SIG-M5 treated with dmso at 0.1 percent for 504 hours (cell line): Measurements from ENCODE around the gene C3orf22.
"Not testable (repeated sequence)": the region's sequence is repeated elsewhere in the genome, so short reads cannot be mapped to it uniquely, and the experiment has no call there.

ENCODE experiments used
- DNase-seq: peaks from one replicate; lab custom pipeline; 2025; ENCODE audit not compliant: unreplicated experiment; lab: John Stamatoyannopoulos, UW

The C3orf22 gene, protein sequence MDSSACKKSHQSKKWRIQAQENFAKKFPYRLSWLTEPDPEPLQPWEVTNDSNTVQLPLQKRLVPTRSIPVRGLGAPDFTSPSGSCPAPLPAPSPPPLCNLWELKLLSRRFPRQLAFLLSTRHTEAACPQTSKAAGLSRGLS

DNA sequence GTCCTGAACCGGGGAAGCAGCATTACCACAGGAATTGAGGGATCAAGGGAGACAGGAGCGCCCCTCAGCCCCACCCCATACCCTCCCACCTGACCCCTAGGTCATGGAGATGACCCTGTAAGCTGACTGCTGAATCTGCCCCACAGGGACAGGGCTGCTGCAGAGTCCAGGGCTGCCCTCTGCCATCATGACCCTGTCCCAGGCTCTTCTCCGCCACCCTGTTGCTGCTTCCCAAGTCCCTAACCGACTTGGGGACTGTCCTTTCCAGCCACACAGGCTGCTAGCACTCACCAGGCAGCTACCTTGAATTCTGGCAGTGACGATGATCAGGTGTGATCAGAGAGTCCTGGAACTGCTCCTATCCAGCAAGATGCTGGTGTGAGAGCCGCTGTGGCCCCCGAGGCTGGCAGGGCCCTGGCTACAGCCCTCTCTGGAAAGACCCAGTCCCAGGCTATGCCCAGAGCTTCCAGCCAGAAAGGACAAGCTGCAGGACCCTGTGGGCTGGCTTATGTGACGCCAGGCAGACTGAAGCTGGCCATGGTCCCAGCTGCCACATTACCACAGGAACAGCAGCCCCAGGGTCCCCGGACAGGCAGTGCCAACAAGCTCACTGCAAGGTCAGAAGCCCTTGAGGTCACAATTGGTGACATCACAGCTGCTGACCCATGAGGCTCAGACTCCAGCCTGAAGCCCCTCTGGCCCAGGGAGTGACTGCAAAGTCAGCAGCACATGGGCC lies at the start of gene C3orf22:
TSS of gene C3orf22 (minus strand) at position 597 of the 736 bp plus-strand sequence. CDS start 5,542 bp downstream, outside the sequence.
- no peak for DNase-seq

DNA sequence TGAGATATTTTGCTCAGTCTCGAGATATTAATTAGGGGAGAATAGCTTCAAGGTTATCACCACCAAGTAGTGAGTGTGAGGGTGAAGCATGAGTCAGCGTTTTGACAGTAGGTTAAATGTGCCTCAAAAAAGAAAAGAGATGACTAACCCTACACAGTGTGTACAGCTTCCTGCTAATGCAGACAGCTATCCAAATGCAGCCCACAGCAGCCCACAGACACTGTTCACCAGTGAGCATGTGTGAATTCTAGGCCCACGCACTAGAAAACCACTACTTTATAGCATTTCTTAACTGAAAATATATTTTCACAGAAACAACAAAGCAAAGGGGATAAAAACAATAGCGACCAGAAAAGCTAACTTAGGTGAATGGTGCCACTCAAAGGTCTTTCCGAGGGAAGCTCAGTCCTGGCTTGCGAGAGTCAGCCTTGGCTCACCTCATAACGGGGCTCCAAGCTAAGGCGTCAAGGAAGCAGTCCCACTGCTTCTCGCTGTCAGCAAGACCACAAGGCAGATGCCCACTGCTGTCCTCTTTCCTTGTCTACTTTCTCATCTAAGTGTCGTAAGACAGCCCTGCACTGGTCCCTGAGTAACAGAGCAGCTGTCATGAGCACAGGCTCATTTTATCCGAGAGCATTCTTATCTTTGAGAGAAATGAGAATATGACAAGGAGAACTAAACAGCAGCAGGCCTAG lies 48.6 kb upstream of the C3orf22 start:
- DNase-seq = peak; percentile 58

DNA sequence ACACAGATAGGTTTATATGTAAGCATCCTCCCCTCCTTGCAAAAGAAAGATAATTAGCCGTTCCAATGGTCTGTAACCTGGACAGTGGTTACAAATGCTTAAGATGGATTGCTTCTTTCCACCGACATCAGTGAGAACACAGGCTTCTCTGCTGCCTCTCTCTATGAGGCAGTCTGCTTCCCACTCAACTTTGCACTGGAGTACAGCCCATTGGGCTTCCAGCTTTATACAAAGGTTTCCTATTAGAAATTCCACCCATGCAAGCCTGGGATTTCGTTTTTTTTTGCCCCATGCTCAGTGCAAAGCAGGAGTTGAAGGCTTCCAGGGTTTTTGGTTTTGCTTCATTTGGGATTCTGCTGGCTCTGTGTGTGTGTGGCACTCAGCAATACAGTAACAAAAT lies 47.3 kb upstream of the C3orf22 start:
- DNase-seq = no peak

DNA sequence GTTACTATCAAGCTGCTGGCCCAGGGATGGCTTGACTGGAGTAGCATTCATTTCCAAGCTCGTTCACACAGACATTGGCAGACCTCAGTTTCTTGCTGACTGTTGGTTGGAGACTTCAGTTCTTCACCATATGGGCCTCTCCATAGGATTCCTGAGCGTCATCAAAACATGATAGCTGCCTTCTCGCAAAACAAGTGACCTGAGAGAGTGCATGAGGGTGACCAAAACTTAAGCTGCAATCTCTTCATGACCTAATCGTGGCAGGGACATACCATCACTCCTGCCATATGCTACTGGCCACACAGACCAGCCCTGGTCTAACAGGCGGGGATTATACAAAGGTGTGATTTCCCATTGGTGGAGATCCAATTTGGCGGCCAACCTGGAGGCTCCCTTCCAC lies 46.0 kb upstream of the C3orf22 start:
- no peak for DNase-seq

DNA sequence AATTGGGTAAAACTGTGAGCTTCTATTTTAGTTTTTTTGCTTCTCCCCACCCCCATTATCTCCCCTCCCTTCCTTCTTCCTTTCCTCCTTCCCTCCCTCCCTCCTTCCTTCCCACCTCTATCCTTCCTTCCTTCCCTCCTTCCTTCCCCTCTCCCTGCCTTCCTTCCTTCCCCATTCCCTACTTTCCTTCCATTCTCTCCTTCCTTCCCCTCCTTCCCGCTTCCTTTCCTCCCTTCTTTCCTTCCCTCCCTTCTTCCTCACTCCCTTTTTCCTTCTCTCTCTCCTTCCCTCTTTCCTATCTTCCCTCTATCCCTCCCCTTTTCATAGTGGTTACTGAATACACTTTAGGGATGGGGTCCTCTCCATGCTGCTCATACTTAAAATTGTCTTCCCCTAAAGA lies 40.4 kb upstream of the C3orf22 start:
- no peak for DNase-seq

DNA sequence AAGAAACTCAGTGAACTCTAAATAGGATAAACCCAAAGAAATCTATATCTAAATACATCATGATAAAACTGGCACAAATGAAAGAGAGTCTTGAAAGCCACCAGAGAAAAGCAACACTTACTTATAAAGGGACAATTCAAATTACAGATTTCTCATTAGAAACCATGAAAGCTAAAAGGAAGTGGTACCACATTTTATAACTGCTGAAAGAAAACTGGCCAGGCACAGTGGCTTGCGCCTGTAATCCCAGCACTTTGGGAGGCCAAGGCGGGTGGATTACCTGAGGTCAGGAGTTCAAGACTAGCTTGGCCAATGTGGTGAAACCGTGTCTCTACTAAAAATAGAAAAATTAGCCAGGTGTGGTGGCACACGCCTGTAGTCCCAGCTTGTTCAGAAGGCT lies 36.7 kb upstream of the C3orf22 start:
- not testable (repeated sequence) for DNase-seq

DNA sequence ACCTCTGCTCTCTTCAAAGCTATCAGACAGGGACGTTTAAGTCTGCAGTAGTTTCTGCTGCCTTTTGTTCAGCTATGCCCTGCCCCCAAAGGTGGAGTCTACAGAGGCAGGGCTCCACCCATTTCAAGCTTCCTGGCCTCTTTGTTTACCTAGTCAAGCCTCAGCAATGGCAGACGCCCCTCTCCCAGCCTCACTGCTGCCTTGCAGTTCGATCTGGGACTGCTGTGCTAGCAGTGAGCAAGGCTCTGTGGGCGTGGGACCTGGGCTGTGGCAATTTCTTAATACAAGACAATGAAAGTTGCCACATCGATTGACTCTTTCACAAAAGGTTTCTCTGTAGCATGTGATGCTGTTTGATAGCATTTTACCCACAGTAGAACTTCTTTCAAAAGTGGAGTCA lies 32.8 kb upstream of the C3orf22 start:
- DNase-seq = not testable (repeated sequence)

DNA sequence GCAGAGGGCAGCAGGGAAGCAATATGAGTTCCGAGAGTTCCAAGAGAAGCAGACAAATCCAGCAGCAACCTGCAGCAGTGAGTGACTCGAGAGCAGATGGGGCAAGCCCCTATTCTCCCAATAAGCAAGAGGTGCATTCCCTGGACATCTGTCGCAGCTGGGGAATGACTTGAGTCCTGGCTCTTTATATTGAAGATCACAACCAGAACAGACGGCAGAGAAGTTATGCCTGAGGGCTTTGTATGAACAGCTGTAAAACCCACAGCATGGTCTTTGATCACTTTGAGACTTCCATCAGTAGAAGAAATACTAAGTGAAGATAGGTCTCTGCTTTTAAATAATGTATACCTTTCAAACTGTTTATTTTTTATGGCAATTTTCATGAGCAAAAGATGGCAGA lies 23.6 kb upstream of the C3orf22 start:
- no peak for DNase-seq

DNA sequence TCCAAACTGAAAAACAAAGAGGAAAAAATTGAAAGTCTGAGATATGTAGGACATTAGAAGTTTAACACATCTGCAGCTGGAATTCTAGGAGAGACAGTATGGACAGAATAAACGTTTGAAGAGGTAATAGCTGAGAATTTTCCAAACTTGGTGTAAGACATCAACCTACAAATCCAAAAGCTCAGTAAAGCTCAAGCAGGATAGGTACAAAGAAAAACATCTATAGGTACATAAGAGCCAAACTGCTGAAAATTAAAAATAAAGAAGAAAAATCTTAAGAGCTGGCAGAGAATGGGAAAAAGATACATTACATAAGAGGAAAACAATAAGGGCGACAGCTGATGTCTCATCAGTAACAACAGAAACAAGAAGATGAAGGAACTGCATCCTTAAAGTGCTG lies 22.8 kb upstream of the C3orf22 start:
- DNase-seq = no peak

DNA sequence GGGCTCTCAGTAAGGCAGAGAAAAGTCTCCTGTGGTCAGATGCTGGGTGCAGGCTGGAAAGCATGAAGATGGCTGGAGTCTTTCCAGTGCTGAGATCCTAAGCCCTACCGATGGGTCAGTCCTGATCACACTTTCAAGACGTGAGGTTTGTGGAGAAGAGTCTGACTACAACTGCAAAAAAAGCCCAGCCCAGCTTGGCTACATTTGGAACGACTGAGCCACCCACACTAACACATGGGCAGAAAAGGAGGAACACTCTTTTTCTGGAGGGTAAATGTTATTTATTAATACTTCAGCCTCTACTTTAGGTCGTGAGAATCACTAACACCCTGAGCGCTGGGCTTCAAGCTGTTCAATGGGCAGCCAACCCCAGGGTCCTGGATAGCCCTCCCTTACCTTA lies 22.0 kb upstream of the C3orf22 start:
- no peak for DNase-seq

DNA sequence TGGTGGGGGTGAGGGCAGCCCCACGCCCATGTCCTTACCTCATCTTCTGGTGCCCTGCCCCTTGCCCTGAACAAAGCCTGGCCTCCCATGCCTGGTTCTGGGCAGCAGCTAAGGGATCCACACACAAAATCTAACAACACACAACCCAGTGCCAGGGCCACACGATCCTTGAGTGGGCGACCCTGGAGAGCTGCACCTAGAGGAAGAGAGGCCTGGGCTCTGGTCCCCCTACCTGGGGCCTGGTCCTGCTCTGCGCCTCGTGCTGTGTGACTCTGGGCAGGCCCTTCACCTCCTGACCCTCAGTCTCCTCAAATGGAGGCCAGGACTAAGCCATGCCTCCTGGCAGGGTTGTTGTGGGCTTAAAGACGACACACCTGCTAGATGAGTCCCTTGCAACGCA lies 20.0 kb upstream of the C3orf22 start:
- no peak for DNase-seq

DNA sequence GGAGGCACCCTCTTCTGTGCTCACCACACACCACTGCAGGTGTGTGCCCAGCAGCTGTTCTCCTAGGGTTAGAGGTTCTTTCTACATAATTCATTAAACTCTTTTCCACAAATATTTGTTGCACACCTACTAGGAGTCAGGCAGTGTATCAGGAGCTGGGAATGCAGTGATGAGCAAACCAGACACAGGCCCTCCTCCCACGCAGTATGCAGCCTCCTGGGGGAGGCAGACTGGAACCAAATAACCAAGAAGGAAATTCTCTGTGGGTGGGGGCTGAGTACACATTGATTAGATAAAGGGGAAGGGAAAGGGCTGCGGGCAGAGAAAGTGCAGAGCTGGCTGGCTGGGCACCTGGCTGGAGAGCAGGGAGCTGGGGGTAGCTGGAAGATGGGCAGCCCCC lies 18.5 kb upstream of the C3orf22 start:
- no peak for DNase-seq

DNA sequence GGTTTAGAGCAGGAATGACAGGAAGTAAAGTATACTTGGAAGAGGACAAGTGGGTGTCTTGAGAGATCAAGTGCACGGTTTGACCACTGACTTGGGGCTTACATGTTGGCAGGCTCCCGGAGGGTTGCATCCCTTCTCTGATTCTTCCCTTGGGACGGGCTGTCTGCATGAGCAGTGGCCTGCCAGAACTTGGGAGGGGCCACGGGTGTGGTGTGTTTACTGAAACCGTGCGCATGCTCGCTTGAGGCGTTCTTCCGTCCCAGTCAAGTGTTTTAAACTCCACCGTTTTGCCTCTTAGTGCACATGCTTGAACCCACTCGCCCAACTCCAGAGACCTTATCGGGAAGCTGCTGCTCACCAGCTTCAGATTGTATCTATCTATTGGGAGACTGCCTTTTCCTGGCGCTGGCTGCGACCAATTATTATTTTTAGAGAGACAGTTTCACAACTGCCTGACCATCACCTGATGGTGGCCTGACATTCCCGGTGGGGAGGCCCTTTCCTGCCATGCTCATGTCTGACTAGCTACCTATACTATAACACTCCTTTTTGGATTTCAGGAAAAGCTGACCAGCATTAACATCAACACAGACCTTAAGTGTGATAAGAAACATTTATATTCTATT lies 14.9 kb upstream of the C3orf22 start:
- DNase-seq = no peak

DNA sequence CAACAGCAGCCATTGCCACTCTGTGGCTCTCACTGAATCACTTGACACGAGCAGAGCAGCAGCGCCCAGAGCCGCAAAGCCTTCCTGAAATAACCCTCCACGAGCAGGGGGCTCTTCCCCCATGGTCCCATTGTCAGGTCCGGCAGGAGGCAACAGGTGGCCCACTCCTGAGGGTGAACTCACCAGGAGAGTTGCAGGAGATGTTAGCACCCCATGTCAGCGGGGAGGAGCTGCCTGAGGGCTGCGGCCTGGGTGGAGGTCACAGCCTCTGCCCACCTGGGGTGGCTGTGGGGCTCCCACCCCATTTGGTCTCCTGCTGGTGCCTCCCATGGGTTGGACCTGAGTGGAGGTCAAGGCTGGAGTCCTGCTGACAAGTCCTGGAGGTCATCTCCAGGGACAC lies 12.3 kb upstream of the C3orf22 start:
- no peak for DNase-seq

DNA sequence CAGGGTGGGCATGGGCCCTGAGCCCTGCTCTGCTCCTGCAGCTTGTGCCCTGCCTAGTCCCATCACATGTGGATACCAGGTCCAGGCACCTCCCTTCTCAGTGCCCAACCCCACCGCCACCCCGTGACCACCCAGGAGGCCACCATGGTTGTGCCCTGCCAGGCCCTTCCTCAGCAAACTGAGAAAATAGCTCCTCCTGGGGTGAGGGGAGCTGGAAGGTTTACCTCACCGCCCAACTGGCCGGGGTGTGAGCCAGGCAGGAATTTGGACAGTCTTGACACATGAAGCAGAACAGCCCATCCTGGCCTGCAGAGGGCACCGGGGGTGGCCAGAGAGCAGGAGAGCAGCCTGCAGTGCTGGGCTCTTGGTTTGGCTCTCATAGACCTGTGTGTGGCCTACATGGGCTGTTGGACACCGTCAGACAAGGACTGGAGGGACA lies 11.4 kb upstream of the C3orf22 start:
- no peak for DNase-seq

DNA sequence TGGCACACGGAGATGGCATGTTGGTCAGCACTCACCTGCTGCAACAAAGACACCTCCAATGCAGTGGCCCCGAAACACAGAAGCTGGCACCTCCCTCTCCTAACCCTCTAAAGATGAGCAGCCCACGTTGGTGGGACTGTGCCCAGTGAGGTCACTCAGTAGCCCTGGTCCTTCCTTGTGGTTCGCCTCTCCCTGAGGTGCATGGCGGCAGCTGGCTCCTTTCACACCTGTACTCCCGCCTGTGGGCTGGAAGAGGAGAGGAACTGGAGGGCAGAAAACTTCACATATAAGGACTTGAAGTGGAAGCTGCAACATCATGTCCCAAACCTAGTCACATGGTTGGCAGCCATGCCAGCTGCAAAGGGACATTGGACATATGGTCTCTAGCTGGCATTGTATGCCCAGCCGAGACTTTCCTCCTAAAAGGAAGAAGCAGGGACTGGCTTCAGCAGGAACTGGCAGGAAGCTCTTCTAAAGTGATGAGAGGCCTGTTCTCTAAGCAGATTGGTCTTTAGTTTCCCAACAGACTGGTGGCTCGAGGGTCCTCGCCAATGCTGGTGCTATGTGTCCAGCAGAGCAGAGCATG lies 10.8 kb upstream of the C3orf22 start:
- no peak for DNase-seq

DNA sequence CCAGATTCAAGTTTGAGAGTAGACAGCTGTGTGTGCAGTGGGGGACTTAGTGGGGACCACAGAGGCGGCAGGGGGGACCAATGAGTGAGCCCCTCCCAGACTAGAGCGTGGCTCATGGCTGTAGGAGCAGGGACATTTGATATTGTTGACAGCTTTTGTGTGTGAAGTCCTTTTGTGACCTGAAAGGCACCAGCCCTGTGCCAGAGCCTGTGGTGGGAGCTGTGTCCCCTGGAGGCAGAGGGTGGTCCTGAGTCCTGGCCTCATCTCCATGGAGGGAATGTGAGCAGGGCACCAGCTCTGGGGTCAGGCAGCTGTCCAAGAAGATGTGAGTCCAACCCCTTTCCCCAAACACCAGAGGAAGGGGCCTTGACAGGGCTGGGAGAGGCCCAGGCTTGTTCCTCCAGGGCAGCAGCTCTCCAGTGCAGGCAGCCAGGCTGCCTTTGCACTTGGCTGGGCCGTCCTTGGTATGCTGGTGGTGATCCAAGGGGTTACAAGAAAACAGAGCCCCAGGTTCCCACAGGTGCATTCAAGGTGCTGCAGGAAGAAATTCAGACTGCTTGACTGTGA lies 10.1 kb upstream of the C3orf22 start:
- no peak for DNase-seq

DNA sequence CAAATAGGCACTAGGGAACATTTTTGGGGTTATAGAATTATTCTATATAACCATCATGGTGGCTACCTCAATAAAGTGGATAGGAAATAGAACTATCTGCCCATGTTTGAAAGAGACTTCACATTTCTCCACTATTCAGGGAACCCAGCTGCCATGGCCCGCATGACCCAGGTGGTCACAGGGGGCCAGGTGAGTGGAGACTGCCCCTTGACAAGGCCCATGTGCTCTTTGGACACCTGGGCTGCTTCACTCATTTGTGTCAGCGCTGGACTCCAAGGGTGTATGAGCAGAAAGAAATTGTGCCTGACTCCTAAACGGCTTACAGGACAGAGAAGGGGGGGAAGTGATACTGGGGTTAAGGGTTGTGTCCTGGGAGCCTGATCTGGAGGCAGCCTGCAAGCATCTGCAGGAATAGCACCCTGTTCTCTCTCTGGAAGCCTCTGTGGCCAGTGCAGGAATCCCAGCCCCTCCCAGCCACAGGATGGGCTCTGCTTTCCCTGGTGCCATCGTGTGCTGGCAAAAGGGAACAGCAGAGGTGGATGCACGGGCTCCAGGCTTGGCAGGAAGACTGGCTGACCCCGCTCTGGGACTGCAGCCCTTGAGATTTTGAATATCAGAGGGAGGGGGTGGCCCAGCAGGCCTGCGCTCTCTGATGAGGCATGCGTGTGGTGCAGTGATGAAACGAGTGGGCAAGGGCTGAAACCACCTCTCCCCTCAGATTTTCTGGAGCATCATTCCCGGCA lies 9.1 kb upstream of the C3orf22 start:
- no peak for DNase-seq

DNA sequence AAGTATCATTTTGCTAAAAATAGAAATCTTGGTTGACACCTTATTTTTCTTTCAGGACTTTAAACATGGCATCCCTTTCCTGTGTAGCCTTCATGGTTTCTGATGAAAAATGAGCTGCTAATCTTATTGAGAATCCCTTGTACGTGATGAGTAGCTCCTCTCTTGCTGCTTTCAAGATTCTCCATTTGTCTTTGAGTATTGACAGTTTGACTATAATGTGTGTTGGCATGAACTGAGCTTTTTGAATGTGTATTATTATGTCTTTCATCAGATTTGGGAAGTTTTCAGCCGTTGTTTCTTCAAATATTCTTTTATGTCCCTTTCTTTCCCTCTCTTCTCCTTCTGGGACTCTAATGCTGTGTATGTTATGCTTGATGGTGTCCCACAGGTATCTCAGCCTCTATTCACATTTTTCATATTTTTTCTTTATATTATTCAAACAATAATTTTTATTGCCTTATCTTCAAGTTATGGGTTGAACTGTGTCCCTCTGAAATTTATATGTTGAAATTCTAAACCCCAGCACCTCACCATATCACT lies 4.1 kb upstream of the C3orf22 start:
- no peak for DNase-seq

DNA sequence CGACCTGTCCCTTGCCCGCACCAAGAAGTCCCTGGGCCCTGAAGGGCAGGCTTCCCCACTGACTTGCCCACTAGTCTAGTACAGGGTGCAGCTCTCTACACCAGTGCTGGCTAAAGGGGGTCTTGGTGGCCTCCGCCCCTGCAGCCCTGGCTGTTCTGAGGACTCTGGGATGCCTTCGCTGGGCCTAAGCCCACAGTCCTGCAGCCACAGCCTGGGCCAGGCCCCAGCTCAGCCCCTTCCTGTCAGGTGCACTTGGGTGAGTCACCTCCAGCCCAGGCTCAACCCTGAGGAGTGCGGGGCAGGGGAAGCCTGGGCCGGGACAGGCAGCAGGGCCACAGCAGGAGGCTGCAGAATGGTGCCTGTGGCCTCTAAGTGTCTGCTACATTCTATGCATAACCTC lies 971 bp downstream of the C3orf22 start:
- no peak for DNase-seq
